ENCODE measurements around the gene EPHA8.

- TF ChIP-seq CTCF (conservative IDR thresholded peaks at IDR 0.05) (no peak), ZFX (IDR thresholded peaks at IDR 0.05) (no peak)
These were observed 9.9 kb downstream of the EPHA8 start for GRCh38 chr1:22573237-22573636.

Data from C4-2B (cell line).